Fibroblast of the aortic adventitia (primary cell): ENCODE data around the gene ATG12. TPM values are rescaled to one million over a fixed set of nuclear protein-coding genes. Genes with fewer than 3 reads are reported as not detected.

Experiments
- DNase-seq: peaks from one replicate; pipeline ENCODE4 v3.0.0-alpha.2; 2010; ENCODE audit warnings: low read depth
- H3K4me3 ChIP-seq: 2 replicates; pipeline ENCODE4 v1.5.1; 2011; ENCODE audit warnings: low read depth, mild to moderate bottlenecking, control low read depth, low read length, moderate library complexity
- CTCF ChIP-seq: IDR thresholded peaks from 2 replicates; pipeline ENCODE4 v1.5.1; 2011; ENCODE audit warnings: mild to moderate bottlenecking, low read length, control low read depth, inconsistent platforms; ENCODE audit not compliant: insufficient read depth
- total RNA-seq: library from RNA; depleted of rRNA; stranded (reverse); fragments of >200 nt; gene quantifications from 2 replicates; pipeline ENCODE4 v1.2.3, GENCODE V29; 2012; ENCODE audit warnings: low replicate concordance

ATG12 gene
- total RNA-seq, 1 donor = 105 TPM

DNA sequence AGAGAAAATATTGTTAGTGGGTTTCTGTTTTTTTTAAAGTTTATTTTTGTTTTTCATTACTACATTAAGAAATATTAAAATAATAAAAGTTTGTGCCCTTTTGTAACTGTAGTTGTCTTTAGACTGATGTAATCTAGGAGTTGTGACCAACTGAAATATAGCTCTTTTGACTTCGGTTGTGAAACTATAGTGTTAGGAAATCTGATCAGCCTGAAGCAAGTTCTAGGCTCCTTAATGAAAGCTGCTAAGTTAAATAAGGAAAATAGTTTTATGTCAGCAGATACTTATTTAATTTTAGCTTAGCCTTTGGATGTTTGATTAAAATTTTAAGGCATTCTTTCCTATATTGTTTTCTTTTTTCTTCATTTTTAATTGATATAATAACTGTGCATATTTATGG is 14.6 kb upstream of the ATG12 start:
- TF ChIP-seq CTCF = no peak
- DNase-seq = peak; percentile 47
- H3K4me3 ChIP-seq = no peak overlapping the region

DNA sequence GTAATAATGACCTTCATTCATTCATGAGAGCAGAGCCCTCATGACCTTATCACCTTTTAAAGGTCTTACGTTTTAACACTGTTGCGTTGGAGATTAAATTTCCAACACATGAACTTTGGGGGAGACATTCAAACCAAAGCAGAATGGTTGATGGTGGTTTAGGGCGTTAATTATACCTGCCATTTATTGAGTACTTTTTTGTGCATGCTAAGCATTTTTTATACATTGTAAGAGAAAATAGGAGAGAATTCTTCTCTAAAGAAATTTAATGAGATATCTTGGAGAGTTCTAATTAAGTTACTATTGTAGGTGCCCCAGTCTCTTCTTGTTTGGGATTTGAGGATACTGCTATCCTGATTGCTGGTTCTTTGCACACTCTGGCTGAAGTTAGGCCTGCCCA is 12.8 kb upstream of the ATG12 start:
- no peak for DNase-seq
- no peak for TF ChIP-seq CTCF
- no peak overlapping the region for H3K4me3 ChIP-seq

DNA sequence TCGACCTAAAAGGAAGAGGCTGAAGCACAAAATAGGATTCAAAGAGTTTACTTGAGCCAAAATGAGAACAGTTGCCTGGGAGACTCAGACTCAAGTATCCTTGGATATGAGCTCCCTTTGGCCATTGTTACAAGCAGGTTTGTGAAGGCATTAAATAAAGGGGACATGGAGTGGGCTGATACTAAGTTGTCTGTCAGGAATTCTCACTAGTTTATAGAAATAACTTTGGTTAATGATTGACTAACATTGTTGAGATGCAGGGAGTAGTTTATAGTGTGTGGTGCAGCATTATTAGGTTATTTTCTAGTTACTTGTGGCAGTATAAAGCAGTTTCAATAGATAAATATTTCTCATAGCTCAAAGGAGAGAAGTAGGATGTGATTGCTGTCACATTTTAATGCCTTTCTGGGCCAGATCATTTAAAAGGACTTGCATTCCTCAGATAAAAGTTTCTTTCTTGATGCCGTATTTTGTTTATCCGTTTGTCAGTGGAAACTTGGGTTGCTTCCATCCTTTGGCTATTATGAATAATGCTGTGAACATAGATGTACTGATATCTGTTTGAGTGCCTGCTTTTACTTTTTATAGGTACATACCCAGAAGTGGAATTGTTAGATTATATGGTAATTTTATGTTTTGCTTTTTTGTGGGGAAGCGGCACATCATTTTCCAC is 9.5 kb upstream of the ATG12 start:
- peak overlapping the region; percentile 11 for H3K4me3 ChIP-seq
- peak; percentile 79 for DNase-seq
- TF ChIP-seq CTCF = no peak

- H3K4me3 ChIP-seq = no peak overlapping the region
- no peak for TF ChIP-seq CTCF
- DNase-seq = no peak
Observed at GRCh38 chr5:115849258-115849798, 8.0 kb upstream of the ATG12 start.

DNA sequence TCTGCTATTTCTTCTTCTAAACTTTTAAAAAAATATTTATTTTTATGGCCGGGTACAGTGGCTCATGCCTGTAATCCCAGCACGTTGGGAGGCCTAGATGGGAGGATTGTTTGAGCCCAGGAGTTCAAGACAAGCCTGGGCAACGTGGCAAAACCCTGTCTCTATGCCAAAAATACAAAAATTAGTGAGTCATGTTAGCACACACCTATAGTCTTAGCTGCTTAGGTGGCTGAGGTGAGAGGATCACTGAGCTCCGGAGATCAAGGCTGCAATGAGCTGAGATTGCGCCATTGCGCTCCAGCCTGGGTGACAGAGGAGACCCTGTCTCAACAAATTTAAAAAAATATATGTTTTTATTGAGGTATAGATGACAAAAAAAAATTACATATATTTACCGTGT is 5.9 kb upstream of the ATG12 start:
- DNase-seq = no peak
- no peak overlapping the region for H3K4me3 ChIP-seq
- no peak for TF ChIP-seq CTCF

DNA sequence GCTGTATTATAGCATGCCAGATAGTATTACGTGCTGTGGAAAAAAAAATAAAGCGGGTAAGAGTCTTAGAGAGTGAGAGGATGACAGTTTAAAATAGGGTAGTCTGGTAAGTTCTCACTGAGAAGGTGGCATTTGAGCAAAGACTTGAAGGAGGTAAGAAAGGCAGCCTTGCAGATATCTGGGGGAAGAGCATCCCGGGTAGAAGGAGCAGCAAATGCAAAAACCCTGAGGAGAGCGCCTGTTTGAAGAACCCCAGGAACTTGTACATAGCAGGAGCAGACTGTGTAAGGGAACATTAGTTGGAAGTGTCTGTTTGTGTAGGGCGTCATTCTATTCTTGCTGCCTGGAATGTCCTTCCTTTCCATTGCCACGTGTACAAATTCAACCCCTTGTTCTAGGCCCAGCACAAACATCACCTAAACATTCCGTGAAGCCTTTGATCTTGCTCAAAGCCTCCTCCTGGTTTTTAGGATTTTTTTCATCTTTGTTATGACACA is 3.0 kb upstream of the ATG12 start:
- peak overlapping the region; percentile 41 for H3K4me3 ChIP-seq
- peak; percentile 42 for DNase-seq
- TF ChIP-seq CTCF = no peak
